Endodermal cell (in vitro differentiated cells): ENCODE results near the gene CNTNAP5. TPM values are rescaled to one million over a fixed set of nuclear protein-coding genes. Genes with fewer than 3 reads are reported as not detected.
A peak's percentile ranks its signal among the peaks of the same experiment; 100 is the strongest.

Experiments
- DNase-seq: peaks from one replicate; pipeline ENCODE4 v3.0.0-alpha.2; 2017
- H3K27ac ChIP-seq: 2 replicates; pipeline ENCODE4 v1.5.1; 2013; ENCODE audit warnings: mild to moderate bottlenecking, low read depth, low read length, moderate library complexity
- H3K27me3 ChIP-seq: 2 replicates; pipeline ENCODE4 v1.6.1; 2013; ENCODE audit warnings: mild to moderate bottlenecking, low read length, moderate library complexity; ENCODE audit not compliant: insufficient read depth, control insufficient read depth, poor library complexity, severe bottlenecking
- H3K36me3 ChIP-seq: 2 replicates; pipeline ENCODE4 v1.7.0; 2013; ENCODE audit warnings: mild to moderate bottlenecking, low read length, moderate library complexity; ENCODE audit not compliant: control insufficient read depth, insufficient read depth
- H3K4me1 ChIP-seq: one replicate; pipeline ENCODE4 v1.7.0; 2013; ENCODE audit warnings: low read length; ENCODE audit not compliant: control insufficient read depth, insufficient read depth
- H3K4me3 ChIP-seq: 2 replicates; pipeline ENCODE4 v1.5.1; 2013; ENCODE audit warnings: mild to moderate bottlenecking, low read length, moderate library complexity
- H3K9ac ChIP-seq: 2 replicates; pipeline ENCODE4 v1.6.1; 2013; ENCODE audit warnings: mild to moderate bottlenecking, low read length, moderate library complexity; ENCODE audit not compliant: poor library complexity, severe bottlenecking; ENCODE audit errors: extremely low read depth
- H3K9me3 ChIP-seq: 2 replicates; pipeline ENCODE4 v1.6.1; 2013; ENCODE audit warnings: mild to moderate bottlenecking, low read length, moderate library complexity; ENCODE audit not compliant: control insufficient read depth
- H3K27ac Mint-ChIP-seq: 2 replicates; pipeline ENCODE4 v1.8.0; 2020; ENCODE audit warnings: mixed read lengths
- H3K27me3 Mint-ChIP-seq: 2 replicates; pipeline ENCODE4 v1.8.0; 2021; ENCODE audit warnings: mild to moderate bottlenecking, mixed read lengths; ENCODE audit not compliant: insufficient read depth
- H3K36me3 Mint-ChIP-seq: 2 replicates; pipeline ENCODE4 v1.8.0; 2020; ENCODE audit warnings: low read depth, mixed read lengths
- H3K4me1 Mint-ChIP-seq: 2 replicates; pipeline ENCODE4 v1.8.0; 2020; ENCODE audit warnings: mixed read lengths
- H3K4me3 Mint-ChIP-seq: 2 replicates; pipeline ENCODE4 v1.8.0; 2020; ENCODE audit warnings: mild to moderate bottlenecking, moderate library complexity, mixed read lengths
- H3K9me3 Mint-ChIP-seq: 2 replicates; pipeline ENCODE4 v1.8.0; 2020; ENCODE audit warnings: mild to moderate bottlenecking, mixed read lengths
- CTCF ChIP-seq: fragments of 200-600 bp; sonication (generic); conservative IDR thresholded peaks from 2 replicates; pipeline ENCODE4 v1.5.0; 2021; ENCODE audit warnings: antibody characterized with exemption, mild to moderate bottlenecking
- WGBS, 2 experiments: methylation state at CpG; one replicate each; pipeline versions ENCODE4 v1.1.5 to v1.1.7; 2013; ENCODE audit warnings: missing lambda C conversion rate in 2 of 2, mixed read lengths in 1 of 2; ENCODE audit not compliant: insufficient coverage in 1 of 2, insufficient read length in 1 of 2; 5-methylcytosine and 5-hydroxymethylcytosine counted together
- total RNA-seq, 2 donors: library from RNA; stranded (reverse); fragmentation: NEBNext Ultra II Directional in 1 of 2; extraction: Animal tissue kit (Norgen Biotek cat#: 25700) in 1 of 2; gene quantifications; 2 replicates in 1 of 2; 3 replicates in 1 of 2; pipeline ENCODE4 v1.2.1, GENCODE V29; 2021

The CNTNAP5 gene
- total RNA-seq, 2 donors from 2014 or later, result 0.70 to 4.4 TPM

GRCh38 chr2:124328397-124328796, 303.3 kb downstream of the CNTNAP5 start:
- Histone ChIP-seq H3K4me1 (peaks cover 5% of the 10 kb centered on the region), H3K9ac (no peak overlapping the region), H3K27ac (no peak overlapping the region), H3K9me3 (no peaks in the 10 kb centered on the region), H3K4me3 (no peak overlapping the region), H3K36me3 (no peaks in the 10 kb centered on the region), H3K27me3 (no peaks in the 10 kb centered on the region)
- Mint-ChIP-seq H3K27ac (peak overlapping the region; percentile 60), H3K4me1 (peaks cover 39% of the 10 kb centered on the region), H3K27me3 (no peaks in the 10 kb centered on the region), H3K36me3 (no peaks in the 10 kb centered on the region), H3K9me3 (no peaks in the 10 kb centered on the region), H3K4me3 (no peak overlapping the region)
- WGBS, 2 experiments, result 9% methylated on average over 3 of the region's 3 CpGs; no CpG with 5 or more reads in 1 of the 2 experiments
- DNase-seq, result no peak
- no peak for TF ChIP-seq CTCF

- TF ChIP-seq CTCF, result no peak
- Mint-ChIP-seq H3K4me1 (peaks cover 17% of the 10 kb centered on the region), H3K4me3 (no peak overlapping the region), H3K36me3 (no peaks in the 10 kb centered on the region), H3K27ac (no peak overlapping the region), H3K27me3 (no peaks in the 10 kb centered on the region), H3K9me3 (peaks cover 9% of the 10 kb centered on the region)
- Histone ChIP-seq H3K9ac (no peak overlapping the region), H3K27ac (no peak overlapping the region), H3K4me1 (peaks cover 5% of the 10 kb centered on the region), H3K4me3 (no peak overlapping the region), H3K27me3 (no peaks in the 10 kb centered on the region), H3K36me3 (no peaks in the 10 kb centered on the region), H3K9me3 (no peaks in the 10 kb centered on the region)
- WGBS, 2 experiments, result 91 to 100% methylated on average over 2 to 4 of the region's 4 CpGs
- no peak for DNase-seq
Observed at GRCh38 chr2:124333784-124334183, 308.7 kb downstream of the CNTNAP5 start.

GRCh38 chr2:124335058-124335457, 310.0 kb downstream of the CNTNAP5 start:
- H3K27me3 Mint-ChIP-seq, result no peaks in the 10 kb centered on the region
- no peaks in the 10 kb centered on the region for H3K36me3 ChIP-seq
- 83% methylated on average over 2 of the region's 2 CpGs; no CpG with 5 or more reads in 1 of the 2 experiments for WGBS, 2 experiments
- DNase-seq, result no peak
- H3K4me3 Mint-ChIP-seq, result no peak overlapping the region
- H3K4me1 Mint-ChIP-seq, result peaks cover 5% of the 10 kb centered on the region
- H3K36me3 Mint-ChIP-seq, result peaks cover 2% of the 10 kb centered on the region
- no peak overlapping the region for H3K9ac ChIP-seq
- no peak overlapping the region for H3K27ac ChIP-seq
- H3K9me3 ChIP-seq, result no peaks in the 10 kb centered on the region
- H3K4me3 ChIP-seq, result no peak overlapping the region
- peaks cover 16% of the 10 kb centered on the region for H3K9me3 Mint-ChIP-seq
- H3K27ac Mint-ChIP-seq, result no peak overlapping the region
- no peaks in the 10 kb centered on the region for H3K27me3 ChIP-seq
- TF ChIP-seq CTCF, result no peak
- H3K4me1 ChIP-seq, result no peaks in the 10 kb centered on the region
